HEK293T (cell line): Measurements from ENCODE around the gene LDHA.

Source experiments
- ARNT ChIP-seq: fragments of 450-650 bp; IDR thresholded peaks from 2 replicates; pipeline ENCODE4 v1.6.1; 2017; ENCODE audit warnings: mild to moderate bottlenecking
- BHLHE40 ChIP-seq: fragments of 450-650 bp; IDR thresholded peaks from 2 replicates; pipeline ENCODE4 v1.6.1; 2016; ENCODE audit warnings: mild to moderate bottlenecking, moderate library complexity, borderline replicate concordance
- CTBP1 ChIP-seq: fragments of 450-650 bp; IDR thresholded peaks from 2 replicates; pipeline ENCODE4 v1.6.1; 2016; ENCODE audit warnings: borderline replicate concordance
- ELF4 ChIP-seq: fragments of 450-650 bp; IDR thresholded peaks from 2 replicates; pipeline ENCODE4 v1.6.1; 2017; ENCODE audit warnings: antibody characterized with exemption
- FOXA1 ChIP-seq: fragments of 450-650 bp; IDR thresholded peaks from 2 replicates; pipeline ENCODE4 v1.6.1; 2016; ENCODE audit warnings: mild to moderate bottlenecking
- FOXK2 ChIP-seq: fragments of 450-650 bp; IDR thresholded peaks from 2 replicates; pipeline ENCODE4 v1.6.1; 2016; ENCODE audit warnings: mild to moderate bottlenecking
- FOXM1 ChIP-seq: fragments of 450-650 bp; IDR thresholded peaks from 2 replicates; pipeline ENCODE4 v1.6.1; 2017; ENCODE audit warnings: mild to moderate bottlenecking, borderline replicate concordance
- HDGF ChIP-seq: fragments of 450-650 bp; IDR thresholded peaks from 2 replicates; pipeline ENCODE4 v1.6.1; 2017; ENCODE audit warnings: antibody characterized with exemption, borderline replicate concordance
- NFRKB ChIP-seq: fragments of 450-650 bp; IDR thresholded peaks from 2 replicates; pipeline ENCODE4 v1.6.1; 2016; ENCODE audit warnings: mild to moderate bottlenecking, moderate library complexity
- PKNOX1 ChIP-seq: fragments of 450-650 bp; IDR thresholded peaks from 2 replicates; pipeline ENCODE4 v1.6.1; 2016
- SP1 ChIP-seq: fragments of 450-650 bp; IDR thresholded peaks from 2 replicates; pipeline ENCODE4 v1.6.1; 2017
- SUZ12 ChIP-seq: fragments of 450-650 bp; IDR thresholded peaks from 2 replicates; pipeline ENCODE4 v1.6.1; 2016; ENCODE audit warnings: mild to moderate bottlenecking
- TARDBP ChIP-seq: fragments of 450-650 bp; IDR thresholded peaks from 2 replicates; pipeline ENCODE4 v1.6.1; 2016
- ZNF384 ChIP-seq: fragments of 450-650 bp; IDR thresholded peaks from 2 replicates; pipeline ENCODE4 v1.6.1; 2016

DNA sequence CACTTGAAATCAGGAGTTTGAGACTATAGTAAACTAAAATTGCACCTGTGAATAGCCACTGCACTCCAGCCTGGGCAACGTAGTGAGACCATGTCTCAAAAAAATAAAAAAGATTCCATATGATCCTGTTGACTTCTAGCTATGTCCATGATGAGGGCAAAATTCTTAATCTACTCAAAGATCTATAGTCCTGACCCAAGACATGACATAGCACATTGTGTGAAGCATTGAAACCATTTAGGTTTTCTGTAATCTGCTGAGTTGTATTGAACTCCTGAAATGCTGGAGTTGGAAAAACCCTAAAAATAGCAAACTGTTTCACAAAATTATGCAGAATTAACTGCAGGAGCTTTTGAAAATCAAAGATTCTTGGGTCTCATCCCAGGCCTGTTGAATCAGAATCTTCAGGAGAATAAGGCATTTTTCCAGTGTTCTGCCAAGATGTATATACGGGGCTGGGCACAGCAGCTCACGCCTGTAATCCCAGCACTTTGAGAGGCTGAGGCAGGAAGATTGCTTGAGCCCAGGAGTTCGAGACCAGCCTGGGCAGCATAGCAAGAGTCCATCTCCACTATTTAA, 29.8 kb upstream of the LDHA start:
- TF ChIP-seq ELF4 (no peak), TARDBP (no peak), HDGF (no peak), FOXM1 (no peak), SP1 (no peak), SUZ12 (no peak), PKNOX1 (no peak), BHLHE40 (no peak), NFRKB (no peak), ARNT (no peak), FOXA1 (no peak), CTBP1 (no peak), FOXK2 (no peak), ZNF384 (no peak)
